Erythroblast (primary cell): ENCODE measurements around the gene PTDSS2.
A peak's percentile ranks its signal among the peaks of the same experiment; 100 is the strongest.

Experiments used
- DNase-seq, 2 experiments: peaks; one replicate each; lab custom pipeline; 2025; lab: John Stamatoyannopoulos, UW
- GATA1 ChIP-seq: IDR thresholded peaks from 2 replicates; pipeline ENCODE4 v1.6.1; 2011; ENCODE audit warnings: low read depth, mild to moderate bottlenecking, control low read depth, low read length, moderate library complexity
- POLR2A ChIP-seq: IDR thresholded peaks from 2 replicates; pipeline ENCODE4 v1.6.1; 2011; ENCODE audit warnings: mild to moderate bottlenecking, low read length

PTDSS2 gene

DNA sequence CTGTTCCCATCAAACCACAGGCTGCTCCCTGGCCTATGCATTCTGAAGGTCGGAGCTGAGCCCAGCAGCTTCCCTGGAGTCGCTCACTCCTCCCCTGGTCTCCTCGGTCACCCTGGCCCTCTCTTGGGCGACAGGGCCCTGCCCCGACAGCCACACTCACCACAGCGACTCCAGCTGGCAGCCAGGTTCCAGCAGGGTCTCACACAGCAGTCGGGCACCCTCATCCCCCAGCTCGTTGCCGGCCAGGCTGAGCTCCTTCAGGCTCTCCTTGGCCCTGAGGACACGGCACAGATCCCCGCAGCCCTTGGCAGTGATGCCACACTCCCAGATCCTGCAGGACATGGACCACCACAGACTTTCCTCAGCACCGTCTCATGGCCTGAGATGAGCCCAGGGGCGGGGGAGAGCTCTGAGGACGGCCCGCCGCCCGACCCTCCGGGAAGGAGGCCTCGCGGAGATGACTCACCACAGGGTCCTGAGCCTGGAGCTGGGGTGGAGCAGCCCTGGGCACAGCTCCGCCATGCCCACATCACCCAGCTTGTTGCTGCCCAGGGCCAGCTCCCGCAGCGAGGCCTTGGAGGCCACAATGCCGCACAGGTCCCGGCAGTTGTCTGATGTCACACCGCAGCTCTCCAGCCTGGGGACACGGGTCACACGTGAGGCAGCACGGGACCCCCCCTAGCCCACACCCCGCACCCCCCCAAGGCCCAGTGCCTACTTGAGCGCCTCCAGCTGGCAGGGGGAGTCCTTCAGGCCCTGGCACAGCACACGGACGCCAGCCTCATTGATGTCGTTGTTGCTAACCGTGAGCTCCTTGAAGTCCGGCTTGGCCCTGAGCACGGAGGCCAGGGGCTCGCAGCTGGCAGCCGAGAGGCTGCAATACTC is 48.5 kb downstream of the PTDSS2 start:
- no peak for DNase-seq
- TF ChIP-seq POLR2A (no peak), GATA1 (no peak)

DNA sequence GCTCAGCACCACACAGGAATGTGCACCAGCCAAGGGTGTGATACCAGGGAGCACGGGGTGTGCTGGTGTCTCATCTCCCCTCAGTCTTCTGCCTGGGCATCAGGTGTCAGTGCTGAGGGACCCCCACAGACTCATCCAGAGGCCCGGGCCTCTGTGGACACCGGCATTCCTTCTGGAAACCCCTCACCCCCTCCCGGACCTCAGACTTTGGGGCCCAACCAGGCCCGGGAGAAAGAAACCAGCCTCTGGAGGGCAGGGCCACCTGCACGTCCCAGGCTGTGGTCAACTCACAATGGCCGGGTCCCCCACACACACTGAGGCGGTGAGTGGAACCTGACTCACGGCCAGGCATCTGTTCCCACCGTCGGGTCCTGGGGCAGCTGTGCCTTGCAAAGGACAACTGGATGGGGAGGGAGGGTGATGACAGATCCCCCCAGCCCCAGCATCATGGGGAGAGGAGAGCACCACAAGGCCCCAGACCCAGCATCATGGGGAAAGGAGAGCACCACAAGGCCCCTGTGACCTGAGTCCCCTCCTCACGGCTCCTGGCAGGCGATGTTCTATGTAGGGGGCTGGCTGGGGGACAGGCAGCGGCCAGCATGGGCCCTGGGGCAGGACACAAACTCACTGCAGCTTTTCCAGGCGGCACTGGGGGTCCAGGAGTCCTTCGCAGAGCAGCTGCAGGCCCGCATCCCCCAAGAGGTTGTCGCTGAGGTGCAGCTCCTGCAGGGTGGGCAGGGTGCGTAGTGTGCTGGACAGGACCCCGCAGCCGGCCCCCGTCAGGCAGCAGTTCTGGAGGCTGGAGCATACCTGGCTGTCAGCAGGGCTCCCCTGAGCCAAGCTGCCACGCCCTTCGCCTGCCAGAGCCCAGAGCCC is 49.4 kb downstream of the PTDSS2 start:
- no peak for TF ChIP-seq GATA1
- TF ChIP-seq POLR2A, result no peak
- DNase-seq, result no peak

DNA sequence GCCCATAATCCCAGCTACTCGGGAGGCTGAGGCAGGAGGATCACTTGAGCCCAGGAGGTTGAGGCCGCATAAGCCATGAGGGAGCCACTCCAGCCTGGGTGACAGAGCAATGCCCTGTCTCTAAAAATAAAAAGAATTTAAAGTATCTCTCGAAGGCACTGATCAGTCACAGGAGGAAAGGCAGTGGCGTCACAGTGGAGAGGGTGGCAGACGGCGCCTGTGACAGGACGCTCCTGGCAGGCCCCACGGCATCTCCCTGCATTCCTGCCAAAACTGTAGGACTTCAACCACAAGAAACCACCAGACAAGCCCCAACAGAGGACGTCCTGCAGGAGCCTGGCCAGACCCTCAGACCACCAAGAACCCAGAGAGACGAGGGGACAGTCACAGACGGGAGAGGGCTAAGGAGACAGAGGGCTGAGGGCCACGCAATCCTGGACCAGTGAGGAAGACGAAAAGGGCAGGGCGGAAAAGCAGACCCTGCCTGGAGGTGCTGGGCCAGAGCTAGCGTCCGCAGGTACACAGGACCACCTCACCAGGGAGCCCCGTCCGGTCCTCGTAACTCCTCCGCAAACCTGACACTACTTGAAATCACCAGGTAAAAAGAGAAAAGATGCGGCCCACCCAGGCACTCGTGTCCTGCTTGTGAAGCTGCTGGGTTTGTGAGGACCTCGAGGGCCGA is 51.1 kb downstream of the PTDSS2 start:
- no peak for DNase-seq
- no peak for TF ChIP-seq POLR2A
- TF ChIP-seq GATA1, result no peak

DNA sequence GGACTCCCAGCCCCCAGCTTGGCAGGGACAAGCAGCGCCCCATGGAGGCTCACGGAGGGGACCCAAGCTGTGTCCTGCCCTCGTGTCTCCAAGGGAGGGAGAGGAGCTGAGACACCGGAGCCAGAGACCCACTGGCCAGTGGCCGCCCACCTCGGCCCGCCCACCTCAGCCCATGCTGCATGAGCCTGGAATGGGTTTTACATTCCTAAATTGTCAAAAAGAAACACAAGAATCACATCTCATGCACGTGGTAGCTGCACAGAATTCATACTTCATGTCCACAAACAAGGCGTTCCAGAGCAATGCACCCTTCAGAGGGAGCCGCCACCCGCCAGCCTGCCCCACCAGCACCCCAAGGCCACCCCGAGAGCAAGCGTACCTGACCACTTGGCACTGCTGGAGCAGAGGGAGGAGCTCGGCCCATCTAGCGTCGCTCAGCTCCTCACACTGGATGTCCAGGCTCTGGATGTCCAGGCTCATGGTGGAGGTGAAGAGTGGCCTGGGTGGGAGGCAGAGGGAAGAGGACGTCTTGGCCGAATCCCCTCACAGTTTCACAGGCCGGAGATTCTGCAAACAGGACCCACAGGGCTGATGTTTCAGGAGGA is 51.7 kb downstream of the PTDSS2 start:
- TF ChIP-seq GATA1, result no peak
- TF ChIP-seq POLR2A, result no peak

DNA sequence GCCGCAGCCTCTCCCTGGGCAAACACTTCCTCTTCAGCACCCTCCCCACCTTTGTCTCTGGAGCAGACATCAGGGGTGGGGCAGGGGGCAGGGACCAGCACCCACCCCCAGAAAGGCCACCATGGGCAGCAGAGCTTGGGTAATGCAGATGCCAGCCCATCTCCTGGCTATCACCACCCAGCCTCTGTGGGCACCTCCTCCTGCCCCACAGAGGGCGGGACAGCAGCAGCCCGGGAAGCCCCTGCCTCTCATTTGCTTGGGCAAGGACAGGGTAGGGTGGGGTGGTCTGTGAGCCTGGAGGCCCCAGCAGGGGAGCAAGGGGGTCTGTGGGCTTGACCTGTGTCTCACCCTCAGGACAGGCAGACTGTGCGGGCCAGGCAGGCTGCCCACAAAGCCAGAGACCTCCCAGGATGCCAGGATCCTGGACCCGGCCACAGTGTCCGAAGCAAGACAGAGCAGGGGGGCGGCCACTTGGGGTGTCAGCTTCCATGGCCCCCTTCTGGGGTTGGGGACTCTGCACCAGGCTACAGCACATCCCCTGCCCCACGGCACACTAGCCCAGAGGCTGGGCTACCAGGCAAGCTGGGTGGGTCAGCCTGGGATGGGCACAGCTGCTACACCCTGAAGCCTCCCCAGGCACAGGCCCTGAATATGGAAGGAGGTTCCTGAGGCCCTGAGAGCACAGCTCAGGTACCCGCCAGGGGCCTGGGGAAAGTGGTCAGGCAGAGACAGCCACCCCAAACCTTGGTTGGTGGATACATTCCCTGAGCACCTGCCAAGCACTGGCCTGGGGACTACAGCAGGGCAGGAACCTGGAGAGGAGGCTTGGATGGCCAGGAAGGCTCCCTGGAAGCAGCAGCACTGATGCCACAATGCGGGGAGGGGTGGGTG is 52.5 kb downstream of the PTDSS2 start:
- no peak for DNase-seq
- no peak for TF ChIP-seq GATA1
- TF ChIP-seq POLR2A, result no peak

More for the DNA sequence above, 51.7 kb downstream of the PTDSS2 start:
- no peak for DNase-seq

DNA sequence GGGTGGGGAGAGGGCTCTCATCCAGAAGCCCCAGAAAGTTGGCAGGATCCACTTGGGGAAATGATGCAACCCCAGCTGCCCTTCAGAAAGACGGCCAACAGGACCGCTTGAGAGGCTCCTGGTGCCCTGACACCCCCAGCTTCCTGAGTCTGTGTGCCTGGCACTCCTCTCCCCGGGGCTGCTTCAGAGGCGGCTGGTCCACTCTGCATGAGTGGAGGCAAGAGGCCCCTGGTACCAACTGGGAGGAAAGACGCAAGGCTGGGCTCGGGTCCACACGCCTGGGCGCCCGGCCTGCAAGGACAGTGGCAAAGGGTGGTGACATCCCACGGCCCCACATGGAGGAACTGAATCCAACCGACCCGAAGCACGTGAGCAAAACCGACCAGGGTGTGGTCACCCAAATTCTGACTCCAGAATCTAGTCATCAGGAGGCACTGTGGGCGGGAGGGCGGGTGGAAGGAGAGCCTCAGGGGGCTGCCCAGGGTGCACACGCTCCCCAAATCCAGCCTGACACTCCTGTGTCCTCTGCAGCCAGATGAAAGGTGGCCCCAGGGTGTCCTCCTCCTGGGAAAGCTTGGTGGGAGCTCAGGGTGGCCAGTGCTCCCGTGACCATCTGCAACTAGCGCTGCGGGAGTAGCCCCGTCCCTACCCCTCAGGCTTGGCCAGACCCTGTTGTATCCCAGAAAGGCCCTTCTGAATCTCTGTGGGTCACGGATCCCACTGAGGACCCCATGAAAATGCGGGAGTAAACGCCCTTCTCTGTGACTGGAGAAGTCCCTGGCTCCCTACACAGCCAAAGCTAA is 53.3 kb downstream of the PTDSS2 start:
- no peak for TF ChIP-seq GATA1
- peak; percentile 75 for TF ChIP-seq POLR2A
- peak; percentile 74 to 82 for DNase-seq

DNA sequence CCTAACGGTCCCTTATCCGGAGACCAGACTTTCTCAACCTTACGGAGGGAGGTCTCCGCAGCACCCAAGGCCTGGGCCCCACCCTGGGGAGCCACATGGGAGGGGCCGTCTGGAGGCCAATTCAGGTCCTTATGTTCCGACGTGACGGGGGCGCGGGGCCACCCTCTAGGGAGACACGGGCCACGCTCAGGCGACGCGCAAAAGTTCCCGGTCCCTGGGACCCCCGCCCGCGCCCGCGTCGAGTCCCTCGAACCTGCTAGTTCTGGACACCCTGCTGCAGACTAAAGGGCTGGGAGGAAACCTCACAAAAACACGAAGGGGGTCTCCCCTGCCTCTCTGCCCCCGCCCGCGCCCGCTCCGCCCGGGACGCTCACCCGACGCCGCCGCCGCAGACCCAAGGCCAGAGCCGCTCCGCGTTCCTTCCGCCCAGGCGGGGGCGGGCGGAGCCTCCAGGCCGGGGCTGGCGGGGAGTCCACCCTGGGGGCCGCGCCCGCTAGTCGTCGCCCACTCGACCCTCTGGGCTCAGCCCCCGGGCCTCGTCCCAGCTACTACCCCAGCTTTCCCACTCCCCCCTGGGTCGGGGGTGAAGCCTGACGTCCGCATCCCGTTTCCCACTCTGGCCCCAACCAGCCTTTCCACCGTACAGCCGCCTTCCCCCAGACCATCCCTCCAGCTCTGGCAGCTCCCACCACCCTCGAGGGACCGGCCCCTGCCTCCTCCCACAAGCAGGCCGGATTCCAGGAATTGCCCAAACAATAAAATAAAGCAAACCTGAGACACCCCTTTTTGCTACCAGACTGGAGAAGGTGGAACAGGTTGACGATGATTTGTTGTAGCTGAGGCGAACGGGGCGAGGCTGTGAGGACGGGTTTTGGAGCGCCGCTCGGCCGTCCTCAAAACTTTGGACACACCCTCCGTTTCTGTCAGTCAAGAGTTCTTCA is 54.2 kb downstream of the PTDSS2 start:
- peak; percentile 87 to 91 for DNase-seq
- no peak for TF ChIP-seq GATA1
- TF ChIP-seq POLR2A, result peak; percentile 41

DNA sequence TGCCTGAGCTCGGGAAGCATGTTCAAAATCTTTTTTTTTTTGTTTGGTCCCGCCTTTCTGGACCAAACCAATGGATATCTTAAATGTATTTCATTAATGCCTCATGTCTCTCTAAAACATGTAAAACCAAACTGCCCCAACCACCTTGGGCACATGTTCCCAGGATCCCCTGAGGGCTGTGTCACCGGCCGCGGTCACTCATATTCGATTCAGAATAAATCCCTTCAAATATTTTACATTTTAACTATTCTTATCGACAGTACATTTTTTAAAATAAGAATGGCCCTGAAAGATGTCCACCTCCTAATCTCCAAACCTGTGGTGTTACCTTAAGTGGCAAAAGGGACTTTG is 54.9 kb downstream of the PTDSS2 start:
- no peak for DNase-seq
- TF ChIP-seq POLR2A (no peak), GATA1 (no peak)

DNA sequence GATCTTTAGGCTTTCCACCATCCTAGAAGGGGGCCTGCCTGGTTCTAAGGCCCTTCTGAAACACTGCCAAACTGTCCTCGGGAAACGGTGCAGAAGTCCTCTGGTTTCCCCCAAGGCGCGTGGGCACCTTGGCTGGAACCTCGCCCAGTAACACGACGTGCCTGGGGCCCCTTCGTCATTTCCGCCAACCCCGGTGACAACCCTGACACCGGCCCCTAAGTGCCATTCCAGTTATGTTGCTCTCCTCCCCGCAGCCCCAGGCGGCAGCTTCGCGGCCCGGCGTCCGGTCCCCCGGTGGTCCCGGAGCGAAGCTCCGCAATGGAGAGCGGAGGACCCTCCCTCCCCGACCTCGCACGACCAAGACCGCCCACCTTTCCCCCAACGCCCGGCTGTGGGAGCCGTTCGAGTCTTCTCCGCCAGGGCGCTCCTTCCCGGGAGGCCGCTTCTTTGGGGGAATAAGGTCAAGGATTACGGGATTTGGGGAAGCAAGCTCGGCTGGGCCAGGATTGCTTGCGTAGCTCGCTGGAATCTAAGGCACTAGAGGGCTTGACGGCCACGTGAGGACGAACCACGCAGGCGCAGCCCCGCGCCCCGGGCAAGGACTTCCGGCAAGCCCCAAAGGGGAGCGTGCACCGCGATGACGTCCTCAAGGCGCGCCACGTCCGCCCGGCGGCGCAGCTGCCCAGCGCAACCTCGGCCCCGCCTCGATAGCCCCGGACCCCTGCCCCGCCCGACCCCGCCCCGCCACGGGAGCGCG is 56.3 kb downstream of the PTDSS2 start:
- no peak for TF ChIP-seq GATA1
- TF ChIP-seq POLR2A, result peak; percentile 85

DNA sequence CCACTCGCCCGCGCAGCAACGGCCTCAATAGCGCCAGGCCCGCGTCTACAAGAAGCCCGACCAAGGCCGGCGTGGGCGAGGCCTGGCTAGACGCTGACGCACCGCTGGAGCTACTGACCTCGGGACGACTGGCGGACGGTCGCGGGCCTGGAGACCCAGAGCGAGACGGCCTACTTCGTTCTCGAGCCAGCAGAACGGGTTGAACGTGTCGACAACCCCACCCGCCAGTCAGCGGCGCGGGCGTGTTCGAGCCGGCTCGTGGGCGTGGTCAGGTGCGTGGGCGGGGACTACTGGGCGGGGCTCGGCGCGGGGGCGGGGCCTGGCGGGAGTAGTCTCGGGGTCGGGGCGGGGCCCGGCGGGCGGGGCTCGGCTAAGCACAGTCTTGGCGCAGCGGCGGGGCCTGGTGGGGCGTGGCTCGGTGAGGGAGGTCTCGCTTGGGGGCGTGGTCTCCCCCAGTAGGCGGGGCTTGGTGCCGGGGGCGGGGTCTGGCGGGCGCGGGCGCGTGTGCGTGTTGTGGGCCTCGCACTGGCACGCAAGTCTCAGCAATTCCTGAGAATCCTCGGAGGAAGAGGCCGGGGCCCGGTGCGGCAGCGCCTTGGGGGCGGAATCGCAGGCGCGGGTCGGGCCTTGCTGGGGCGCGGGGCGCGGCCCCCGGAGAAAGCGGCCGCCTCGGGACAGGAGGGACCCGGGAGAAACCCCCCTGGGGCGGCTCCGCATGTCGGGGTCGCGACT is 57.1 kb downstream of the PTDSS2 start, which contains the start of gene RNH1:
RNH1 (minus strand) TSS at position 248 of the 732 bp plus-strand sequence. CDS start 5,080 bp downstream, outside the sequence.
- DNase-seq, result peak; percentile 97 to 99
- TF ChIP-seq GATA1, result no peak
- TF ChIP-seq POLR2A, result no peak

More for the DNA sequence above, 56.3 kb downstream of the PTDSS2 start:
- peak; percentile 99 for DNase-seq
